Endothelial cell of umbilical vein (primary cell): Measurements from ENCODE around the gene PTGDR2. TPM values are rescaled to one million over a fixed set of nuclear protein-coding genes. Genes with fewer than 3 reads are reported as not detected.

Source experiments
- BruUV-seq: library from RNA; stranded (reverse); fragments of 400-500 nt; replicated peaks from 2 replicates; lab custom pipeline; 2021; lab: Mats Ljungman, UMichigan
- CTCF ChIA-PET: fragments of 300-600, 350-600 bp; sonication (Branson Sonifier 250); formaldehyde crosslinking; loops from one replicate; lab custom pipeline; 2021; ENCODE audit warnings: antibody characterized with exemption, inconsistent platforms; lab: Charles Lee
- POLR2A ChIA-PET: fragments of 300-600, 350-600 bp; sonication (Branson Sonifier 250); formaldehyde crosslinking; loops from one replicate; lab custom pipeline; 2021; ENCODE audit warnings: antibody characterized with exemption, inconsistent platforms; lab: Charles Lee
- DNase-seq: peaks from one replicate; pipeline ENCODE4 v3.0.0-alpha.2; 2011; ENCODE audit warnings: low read depth, low spot score
- FAIRE-seq: peaks from 2 replicates; lab custom pipeline; 2011; peaks lifted over from hg19 to GRCh38; lab: Jason Lieb, UNC
- H2AFZ ChIP-seq: 2 replicates; pipeline ENCODE4 v1.6.0; 2012; ENCODE audit warnings: low read depth, low read length, control low read depth, inconsistent platforms
- H3K27ac ChIP-seq: 2 replicates; pipeline ENCODE4 v1.5.1; 2011; ENCODE audit warnings: low read depth, mild to moderate bottlenecking, control low read depth, low read length, moderate library complexity; ENCODE audit not compliant: insufficient read depth
- H3K27me3 ChIP-seq, 2 experiments: 2 replicates each; pipeline versions ENCODE4 v1.6.0 to v1.6.1; 2011; ENCODE audit warnings: low read length in 2 of 2, mixed read lengths in 1 of 2; ENCODE audit not compliant: control insufficient read depth in 2 of 2, insufficient read depth in 2 of 2
- H3K36me3 ChIP-seq, 2 experiments: 2 replicates in 1 of 2; 3 replicates in 1 of 2; pipeline ENCODE4 v1.5.1; 2011; ENCODE audit warnings: low read length in 2 of 2, mild to moderate bottlenecking in 1 of 2, moderate library complexity in 1 of 2; ENCODE audit not compliant: control insufficient read depth in 2 of 2, insufficient read depth in 2 of 2; ENCODE audit errors: extremely low read depth in 1 of 2
- H3K4me1 ChIP-seq: 3 replicates; pipeline ENCODE4 v1.5.1; 2011; ENCODE audit warnings: mild to moderate bottlenecking, low read length; ENCODE audit not compliant: control insufficient read depth, insufficient read depth; ENCODE audit errors: extremely low read depth
- H3K4me2 ChIP-seq: 2 replicates; pipeline ENCODE4 v1.6.1; 2011; ENCODE audit warnings: low read length, control low read depth, mixed read lengths; ENCODE audit not compliant: insufficient read depth
- H3K4me3 ChIP-seq, 3 experiments: fragments of 200-600 bp in 1 of 3; sonication (generic), shearing (Covaris generic) in 1 of 3; replicated peaks in 1 of 3; 2 replicates each; pipeline ENCODE4 v1.5.1; 2011 to 2016; ENCODE audit warnings: control low read depth in 3 of 3, low read length in 3 of 3, mild to moderate bottlenecking in 2 of 3, inconsistent platforms in 1 of 3, low read depth in 1 of 3, moderate library complexity in 1 of 3; ENCODE audit not compliant: insufficient read depth in 1 of 3
- H3K79me2 ChIP-seq: 2 replicates; pipeline ENCODE4 v1.6.0; 2012; ENCODE audit warnings: low read length, inconsistent platforms; ENCODE audit not compliant: control insufficient read depth, insufficient read depth
- H3K9ac ChIP-seq: replicated peaks from 2 replicates; pipeline ENCODE3; 2011; ENCODE audit warnings: low read length, control low read depth; ENCODE audit not compliant: insufficient read depth; ENCODE audit errors: extremely low read depth
- H3K9me1 ChIP-seq: replicated peaks from 3 replicates; pipeline ENCODE4 v1.6.0; 2011; ENCODE audit warnings: mild to moderate bottlenecking, low read length; ENCODE audit not compliant: control insufficient read depth, insufficient read depth; ENCODE audit errors: extremely low read depth
- H3K9me3 ChIP-seq: replicated peaks from 2 replicates; pipeline ENCODE4 v1.5.1; 2012; ENCODE audit warnings: low read length, inconsistent platforms; ENCODE audit not compliant: control insufficient read depth, insufficient read depth
- H4K20me1 ChIP-seq: replicated peaks from 2 replicates; pipeline ENCODE3; 2011; ENCODE audit warnings: mild to moderate bottlenecking, low read length; ENCODE audit not compliant: control insufficient read depth, insufficient read depth; ENCODE audit errors: extremely low read depth
- CTCF ChIP-seq, 2 donors: IDR thresholded peaks; 1 replicate in 1 of 2; 2 replicates in 1 of 2; pipeline ENCODE4 v1.5.1; 2011; ENCODE audit warnings: low read length in 2 of 2, mild to moderate bottlenecking in 2 of 2, moderate library complexity in 2 of 2, control low read depth in 1 of 2, inconsistent platforms in 1 of 2, low read depth in 1 of 2; ENCODE audit not compliant: insufficient read depth in 1 of 2; ENCODE audit errors: extremely low read depth in 1 of 2
- EZH2 ChIP-seq: IDR thresholded peaks from 2 replicates; pipeline ENCODE4 v1.6.1; 2012; ENCODE audit warnings: borderline replicate concordance, low read depth, mild to moderate bottlenecking, moderate library complexity, low read length, inconsistent platforms; ENCODE audit not compliant: severe bottlenecking
- FOS ChIP-seq: IDR thresholded peaks from 2 replicates; pipeline ENCODE4 v1.6.1; 2011; ENCODE audit warnings: mild to moderate bottlenecking, low read length, moderate library complexity, borderline replicate concordance; ENCODE audit not compliant: insufficient read depth
- JUN ChIP-seq: IDR thresholded peaks from 2 replicates; pipeline ENCODE4 v1.6.1; 2011; ENCODE audit warnings: borderline replicate concordance, low read depth; ENCODE audit not compliant: insufficient read length, insufficient read depth
- POLR2A ChIP-seq: IDR thresholded peaks from 2 replicates; pipeline ENCODE4 v1.6.1; 2012; ENCODE audit warnings: low read depth, mild to moderate bottlenecking, control low read depth, low read length
- POLR2AphosphoS5 ChIP-seq: IDR thresholded peaks from 2 replicates; pipeline ENCODE4 v1.6.1; 2012; ENCODE audit warnings: low read depth, mild to moderate bottlenecking, control low read depth, low read length, moderate library complexity; ENCODE audit not compliant: insufficient read depth
- dilution Hi-C: fragments of 300-500 bp; cut with MboI; formaldehyde crosslinking; loops from one replicate; pipeline ENCODE4 v1.15.0; 2019; ENCODE audit warnings: low sequenced_read_pairs; ENCODE audit not compliant: extremely low pct_ligation_motif_present
- intact Hi-C: fragments of 100-400 bp; cut with micrococcal nuclease; formaldehyde crosslinking; loops from one replicate; pipeline ENCODE4 v1.10.0; 2022
- polyA plus RNA-seq, 4 experiments: library from polyadenylated mRNA; depleted of rRNA in 3 of 4; stranded (reverse) in 3 of 4; unstranded in 1 of 4; fragments of >200 nt; gene quantifications; 2 replicates each; pipeline versions ENCODE4 v1.2.1 to v1.2.3, GENCODE V29; 2011 to 2012; ENCODE audit warnings: missing spikeins in 1 of 4
- total RNA-seq: library from RNA; stranded (reverse); gene quantifications from 2 replicates; pipeline ENCODE4 v1.2.3, GENCODE V29; 2021

PTGDR2 gene
- total and polyA plus RNA-seq, 2 donors (not counting 3 experiments of a cell fraction or from before 2014, with no cell fraction given), result 0.15 TPM; not detected in 1

GRCh38 chr11:60872961-60873524 lies 17.3 kb upstream of the PTGDR2 start:
- POLR2A ChIA-PET, result no interaction called here
- FAIRE-seq, result no peak
- no peak overlapping the region for H3K4me2 ChIP-seq

DNA sequence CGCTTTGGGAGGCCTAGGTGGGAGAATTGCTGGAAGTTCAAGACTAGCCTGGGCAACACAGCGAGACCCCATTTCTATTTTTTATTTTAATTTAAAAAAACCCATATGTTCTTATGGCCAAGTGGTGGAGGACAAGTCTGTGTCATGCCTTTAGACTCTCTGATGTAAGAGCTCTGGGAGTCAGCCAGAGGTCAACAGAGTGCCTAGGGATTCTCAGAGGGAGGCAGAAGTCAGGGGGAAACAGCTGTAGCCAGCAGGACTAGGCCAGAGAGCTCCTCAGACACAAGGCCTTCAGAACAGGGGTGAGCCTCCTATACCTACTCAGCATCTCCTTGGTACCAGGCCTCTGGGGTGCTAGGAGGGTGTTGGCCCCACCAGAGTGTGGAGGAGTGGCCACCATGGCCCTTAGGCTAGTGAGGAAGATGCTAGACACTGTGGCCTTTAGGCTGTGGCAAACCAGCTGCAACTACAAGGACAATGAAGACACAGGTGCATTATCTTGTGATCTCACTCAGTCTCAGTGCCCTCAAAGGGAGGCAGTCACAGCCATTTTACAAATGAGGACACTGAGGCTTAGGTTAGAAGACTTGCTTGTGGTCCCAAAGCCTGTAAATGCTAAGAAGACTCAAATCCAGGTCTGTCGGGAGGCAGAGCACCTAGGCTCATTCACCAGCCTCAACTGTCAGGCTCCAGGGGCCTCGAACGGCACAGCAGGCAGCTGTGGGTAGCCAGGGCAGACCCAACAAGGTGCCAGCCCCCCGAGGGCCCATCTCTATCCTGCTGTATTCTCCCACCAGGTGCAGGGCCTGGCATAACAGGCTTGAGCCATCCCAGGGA lies 16.6 kb upstream of the PTGDR2 start:
- dilution Hi-C loops (no loop called here), intact Hi-C loops (no loop called here)
- ChIA-PET POLR2A (no interaction called here), CTCF (interaction anchor here (0.8 to 3.3 kb wide), 7 partner anchors 11 to 97 kb away, joined by 3 to 12 read pairs (median 8); no protein-coding TSS in a partner anchor)
- no peaks in the 10 kb centered on the region for H4K20me1 ChIP-seq
- no peak overlapping the region for H2AFZ ChIP-seq
- DNase-seq (no peak), FAIRE-seq (no peak)
- no peaks in the 10 kb centered on the region for H3K79me2 ChIP-seq
- H3K4me1 ChIP-seq, result no peaks in the 10 kb centered on the region
- H3K27me3 ChIP-seq, result no peaks in the 10 kb centered on the region
- H3K36me3 ChIP-seq, result no peaks in the 10 kb centered on the region
- no peaks in the 10 kb centered on the region for H3K9me1 ChIP-seq
- no peak overlapping the region for H3K27ac ChIP-seq
- H3K9me3 ChIP-seq, result no peaks in the 10 kb centered on the region
- H3K4me3 ChIP-seq, result no peak overlapping the region
- no TSS peak for BruUV-seq
- H3K9ac ChIP-seq, result no peak overlapping the region
- no peak overlapping the region for H3K4me2 ChIP-seq
- TF ChIP-seq POLR2AphosphoS5, result no peak
- TF ChIP-seq EZH2, result no peak
- no peak for TF ChIP-seq FOS
- no peak for TF ChIP-seq POLR2A
- TF ChIP-seq CTCF (IDR thresholded peaks at IDR 0.05; ENCODE audit: extremely low read depth in 1 of 2, insufficient read depth in 1 of 2, low read depth in 1 of 2, low read length in 2 of 2), result no peak

More at GRCh38 chr11:60872961-60873524, 17.3 kb upstream of the PTGDR2 start:
- dilution Hi-C loops (no loop called here), intact Hi-C loops (no loop called here)
- no TSS peak for BruUV-seq
- H3K27me3 ChIP-seq, result no peaks in the 10 kb centered on the region
- CTCF ChIA-PET, result interaction anchor here (0.8 to 3.3 kb wide), 5 partner anchors 14 to 98 kb away, joined by 3 to 10 read pairs (median 8); no protein-coding TSS in a partner anchor
- H3K9me1 ChIP-seq, result no peaks in the 10 kb centered on the region
- H3K36me3 ChIP-seq, result no peaks in the 10 kb centered on the region
- H3K4me1 ChIP-seq, result no peaks in the 10 kb centered on the region
- H3K79me2 ChIP-seq, result no peaks in the 10 kb centered on the region
- no peak for DNase-seq
- H3K27ac ChIP-seq, result no peak overlapping the region
- no peak for TF ChIP-seq JUN
- no peaks in the 10 kb centered on the region for H3K9me3 ChIP-seq
- H2AFZ ChIP-seq, result no peak overlapping the region
- H3K4me3 ChIP-seq, result no peak overlapping the region
- H4K20me1 ChIP-seq, result no peaks in the 10 kb centered on the region
- H3K9ac ChIP-seq, result no peak overlapping the region
